GM18502 (cell line): ENCODE data around the gene VPS54.

Experiments used
- ATAC-seq: cut with Tn5 transposase; IDR thresholded peaks from one replicate; pipeline ENCODE4 v1.9.1; 2021; ENCODE audit warnings: mild to moderate bottlenecking; ENCODE audit not compliant: unreplicated experiment, poor library complexity

Gene VPS54

DNA sequence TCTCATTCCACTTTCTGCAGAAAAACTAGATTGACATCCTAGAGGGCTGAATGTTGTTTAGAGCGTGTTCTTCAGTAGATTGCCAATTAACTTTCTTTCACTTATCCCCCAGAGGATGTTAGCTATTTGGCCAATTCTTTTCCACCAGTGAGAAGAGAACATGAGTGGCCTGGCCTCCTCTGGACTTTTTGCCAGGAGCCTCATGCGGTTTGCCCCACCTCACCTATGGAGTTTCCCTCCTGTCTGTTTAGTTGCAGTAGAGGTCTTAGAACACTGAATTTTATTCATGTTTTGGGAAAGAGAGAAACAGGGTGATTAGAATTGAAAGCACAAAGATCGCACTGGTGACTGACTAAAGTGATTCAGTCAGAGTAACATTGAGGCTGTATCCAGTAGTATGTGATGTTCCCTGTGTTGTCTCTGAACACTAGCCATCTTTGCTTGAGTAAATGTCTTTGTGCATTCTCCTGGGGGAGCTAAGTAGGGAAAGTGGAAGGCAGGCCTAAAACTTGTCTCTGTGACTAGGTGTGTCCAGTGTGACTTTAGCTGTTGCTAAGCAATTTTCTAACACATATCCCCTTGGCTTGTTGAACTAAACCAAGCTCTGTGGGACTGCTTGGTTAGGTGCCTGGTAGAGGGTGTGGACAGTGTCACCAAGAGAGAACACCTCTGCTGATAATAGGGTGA is 143.5 kb downstream of the VPS54 start:
- ATAC-seq: no peak

GRCh38 chr2:63875131-63875527 is 144.1 kb downstream of the VPS54 start:
- no peak for ATAC-seq

GRCh38 chr2:63874204-63875130 is 144.8 kb downstream of the VPS54 start:
- no peak for ATAC-seq

GRCh38 chr2:63872571-63873328 is 146.5 kb downstream of the VPS54 start:
- ATAC-seq: no peak

GRCh38 chr2:63871864-63872263 is 147.4 kb downstream of the VPS54 start:
- no peak for ATAC-seq

- ATAC-seq: no peak
These were observed 148.5 kb downstream of the VPS54 start for GRCh38 chr2:63870679-63871078.

- no peak for ATAC-seq
These were observed 153.1 kb downstream of the VPS54 start for GRCh38 chr2:63866009-63866709.

DNA sequence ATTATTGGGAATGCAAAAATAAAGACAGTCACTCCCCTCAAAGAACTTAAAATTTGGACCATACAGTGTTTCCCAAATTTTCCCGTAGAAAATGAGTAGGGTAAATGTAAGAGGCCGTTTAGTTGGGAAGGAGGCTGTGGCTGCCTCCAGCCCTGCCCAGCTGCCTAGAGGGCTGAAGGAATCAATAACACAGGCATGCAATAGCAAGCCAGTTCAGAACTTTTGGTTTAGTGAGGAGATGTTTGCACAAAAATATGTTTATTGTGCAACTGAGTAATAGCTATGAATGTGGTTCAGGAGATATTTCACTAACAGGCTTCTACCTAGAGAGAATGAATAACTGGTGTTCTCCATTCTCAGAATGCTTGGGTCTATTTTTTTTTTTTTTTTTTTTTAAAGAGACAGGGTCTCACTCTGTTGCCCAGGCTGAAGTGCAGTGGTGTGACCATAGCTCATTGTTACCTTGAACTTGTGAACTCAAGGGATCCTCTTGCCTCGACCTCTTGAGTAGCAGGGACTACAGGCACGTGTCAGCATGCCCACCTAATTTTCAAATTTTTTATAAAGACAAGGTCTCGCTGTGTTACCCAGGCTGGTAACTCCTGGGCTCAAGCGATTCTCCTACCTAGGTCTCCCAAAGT is 153.9 kb downstream of the VPS54 start:
- no peak for ATAC-seq

DNA sequence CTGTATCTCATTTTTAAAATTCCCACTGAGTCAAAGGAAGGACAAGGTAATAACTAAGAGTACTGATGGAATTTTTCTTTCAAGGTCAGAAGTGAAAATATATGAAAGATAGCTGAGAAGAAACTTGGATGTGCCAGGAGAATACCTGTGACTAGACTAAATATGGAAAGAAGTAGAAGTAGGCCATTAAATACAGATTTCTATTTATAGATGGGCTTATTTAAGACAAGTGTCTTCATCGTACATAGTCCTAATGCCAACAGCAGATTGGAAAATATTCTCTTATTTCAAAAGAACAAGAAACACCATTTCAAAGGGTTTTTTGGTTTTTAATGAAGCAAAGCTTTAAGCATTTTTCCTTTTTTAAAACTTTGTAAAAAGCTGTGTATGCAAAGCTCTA is 155.5 kb downstream of the VPS54 start:
- ATAC-seq: no peak

DNA sequence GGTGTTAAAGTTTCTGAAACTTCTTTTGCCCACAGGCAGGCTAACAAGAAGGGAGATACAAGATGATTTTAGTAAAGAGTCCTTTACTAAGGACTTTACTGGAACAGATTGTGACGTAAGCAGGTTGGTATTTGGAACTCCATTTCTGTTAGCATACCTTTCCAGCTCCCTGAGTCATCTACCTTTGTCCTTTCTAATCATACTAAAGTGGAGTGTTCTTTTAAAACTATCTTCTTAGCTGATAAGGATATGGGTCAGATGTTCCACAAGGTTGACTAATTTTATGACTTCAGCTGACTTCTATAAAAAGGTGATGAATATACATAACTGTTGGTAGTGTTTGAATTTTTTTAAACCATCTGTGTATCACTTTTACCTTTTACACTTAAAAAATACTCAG is 156.4 kb downstream of the VPS54 start:
- no peak for ATAC-seq

- peak; percentile 56 for ATAC-seq
These were observed 157.9 kb downstream of the VPS54 start for GRCh38 chr2:63861220-63861822.

DNA sequence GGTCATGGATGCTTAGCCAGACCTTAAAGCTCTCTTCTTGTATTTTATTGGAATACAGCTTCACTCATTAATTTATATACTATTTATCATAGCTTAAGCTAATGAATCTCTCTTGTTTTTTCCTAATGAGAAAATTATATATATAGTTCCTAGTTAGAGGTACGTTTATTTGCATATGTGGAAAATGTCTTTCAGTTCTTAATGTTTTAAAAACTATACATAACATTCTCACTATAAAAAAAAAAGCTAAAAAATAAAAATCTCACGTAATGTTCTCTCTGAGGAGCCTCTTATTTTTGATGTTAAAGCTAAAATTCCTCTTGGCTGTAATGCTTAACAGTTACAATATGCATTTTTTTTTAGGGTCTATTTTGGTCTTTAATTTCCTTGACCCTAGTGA is 160.9 kb downstream of the VPS54 start:
- no peak for ATAC-seq

- ATAC-seq: no peak
These were observed 163.0 kb downstream of the VPS54 start for GRCh38 chr2:63856303-63856603.

DNA sequence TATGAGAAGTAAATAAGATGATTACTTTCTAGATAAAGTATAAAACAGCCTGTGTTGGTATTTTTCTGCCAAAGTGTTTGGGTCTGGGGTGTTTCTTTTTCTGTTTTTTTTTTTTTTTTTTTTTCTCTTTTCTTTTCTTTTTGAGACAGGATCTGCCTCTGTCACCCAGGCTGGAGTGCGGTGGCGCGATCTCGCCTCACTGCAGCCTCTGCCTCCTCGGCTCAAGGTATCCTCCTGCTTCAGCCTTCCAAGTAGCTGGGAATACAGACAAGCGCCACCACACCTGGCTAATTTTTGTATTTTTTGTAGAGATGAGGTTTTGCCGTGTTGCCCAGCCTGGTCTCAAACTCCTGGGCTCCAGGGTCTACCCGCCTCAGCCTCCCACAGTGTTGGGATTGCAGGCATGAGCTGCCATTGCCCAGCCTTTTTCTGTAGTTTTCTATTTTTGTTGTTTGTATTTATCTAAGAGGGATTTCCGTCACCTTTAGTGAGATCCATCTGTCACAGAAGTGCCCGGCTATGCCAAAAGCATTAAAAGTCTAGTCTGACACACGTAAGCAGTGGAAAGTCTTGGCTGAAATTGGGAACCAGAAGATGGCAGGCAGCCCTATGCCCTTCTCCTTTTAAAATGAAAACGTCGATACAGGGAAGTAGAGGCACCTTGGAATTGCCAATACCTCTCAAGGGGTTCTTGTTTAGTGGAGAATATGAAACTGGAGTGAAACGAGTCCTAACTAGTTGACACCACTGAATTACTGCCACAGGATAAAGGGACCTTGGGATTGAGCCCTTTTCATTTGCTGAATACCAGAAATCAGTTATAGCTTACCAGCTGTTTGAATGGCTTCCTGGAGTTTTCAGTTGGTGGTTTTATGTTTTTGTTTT is 163.6 kb downstream of the VPS54 start:
- ATAC-seq: no peak

- ATAC-seq: no peak
These were observed 165.5 kb downstream of the VPS54 start for GRCh38 chr2:63853527-63854310.

DNA sequence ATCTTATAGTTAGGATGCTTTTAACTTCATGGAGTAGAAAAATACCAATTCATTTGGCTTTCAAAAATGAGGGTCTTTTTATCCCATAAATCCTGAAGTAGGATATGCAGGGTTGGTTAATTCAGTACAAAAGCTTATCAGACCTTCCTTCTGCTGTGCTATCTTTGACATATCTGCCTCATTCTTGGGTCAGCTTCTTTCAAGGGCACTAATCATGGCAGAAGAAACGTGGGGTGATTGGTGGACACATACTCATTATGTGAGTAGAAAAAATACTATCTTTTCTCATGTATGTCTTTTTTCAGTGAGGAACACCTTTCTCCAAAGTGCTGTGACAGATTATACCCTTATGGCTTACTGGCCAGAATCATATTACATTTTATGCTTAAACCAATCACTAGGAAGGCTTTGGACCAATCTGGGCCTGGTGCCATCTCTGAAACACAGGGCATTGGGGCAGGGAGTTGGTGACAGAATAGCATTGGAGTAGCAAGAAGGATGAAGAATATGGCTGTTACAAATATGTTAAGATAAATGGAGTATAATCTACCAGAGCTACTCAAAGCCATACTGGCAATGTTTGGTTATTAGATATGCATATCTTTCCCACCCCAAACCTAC is 167.4 kb downstream of the VPS54 start:
- no peak for ATAC-seq

DNA sequence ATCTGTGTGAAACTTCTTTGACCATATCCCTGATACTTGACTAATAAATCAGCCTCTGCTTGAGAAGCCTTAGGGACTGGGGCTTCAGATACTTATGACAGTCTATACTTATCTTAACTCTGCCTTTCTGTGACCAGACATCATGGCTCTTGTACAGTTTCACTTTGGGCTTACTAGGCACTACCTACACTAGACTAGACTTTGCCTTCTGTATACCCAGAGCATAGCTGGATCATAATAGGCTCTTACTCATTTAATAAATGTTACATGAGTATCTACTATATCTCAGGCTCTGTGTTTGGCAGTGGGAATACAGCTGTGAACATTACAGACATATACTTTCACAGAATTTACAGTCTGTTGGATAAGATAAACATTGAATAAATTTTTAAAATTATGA is 168.6 kb downstream of the VPS54 start:
- ATAC-seq: peak; percentile 48

- no peak for ATAC-seq
These were observed 169.0 kb downstream of the VPS54 start for GRCh38 chr2:63850204-63850571.
